KMS-11 (cell line): ENCODE data around the gene MRPS24.
A peak's percentile ranks its signal among the peaks of the same experiment; 100 is the strongest.
"Not testable (repeated sequence)": the region's sequence is repeated elsewhere in the genome, so short reads cannot be mapped to it uniquely, and the experiment has no call there.

Source experiments
- H2AFZ ChIP-seq: fragments of 200-600 bp; sonication (generic); 2 replicates; pipeline ENCODE4 v1.6.1; 2016; ENCODE audit warnings: antibody characterized with exemption, mixed run types, low read depth
- H3K27ac ChIP-seq: fragments of 200-600 bp; sonication (generic); 2 replicates; pipeline ENCODE4 v1.6.1; 2016; ENCODE audit warnings: mild to moderate bottlenecking, mixed run types
- H3K27me3 ChIP-seq: fragments of 200-600 bp; sonication (generic); 2 replicates; pipeline ENCODE4 v1.6.1; 2017; ENCODE audit warnings: mild to moderate bottlenecking, low read depth, mixed run types, moderate library complexity; ENCODE audit not compliant: insufficient read depth
- H3K36me3 ChIP-seq: fragments of 200-600 bp; sonication (generic); 2 replicates; pipeline ENCODE4 v1.6.1; 2017; ENCODE audit warnings: mild to moderate bottlenecking, mixed run types; ENCODE audit not compliant: insufficient read depth
- H3K4me1 ChIP-seq: fragments of 200-600 bp; sonication (generic); 2 replicates; pipeline ENCODE4 v1.6.1; 2016; ENCODE audit warnings: mild to moderate bottlenecking, low read depth, mixed run types; ENCODE audit not compliant: poor library complexity, severe bottlenecking
- H3K4me2 ChIP-seq: fragments of 200-600 bp; sonication (generic); 2 replicates; pipeline ENCODE4 v1.7.0; 2016; ENCODE audit warnings: mild to moderate bottlenecking, mixed run types
- H3K4me3 ChIP-seq: fragments of 200-600 bp; sonication (generic); IDR thresholded peaks from 2 replicates; pipeline ENCODE4 v1.6.1; 2017; ENCODE audit warnings: low read depth, low read length, mixed read lengths; ENCODE audit not compliant: insufficient read depth
- H3K79me2 ChIP-seq: fragments of 200-600 bp; sonication (generic); 2 replicates; pipeline ENCODE4 v1.6.1; 2016; ENCODE audit warnings: low read depth, mixed run types; ENCODE audit not compliant: insufficient read depth
- H3K9ac ChIP-seq: fragments of 200-600 bp; sonication (generic); 2 replicates; pipeline ENCODE4 v1.6.1; 2016; ENCODE audit warnings: mild to moderate bottlenecking, mixed run types
- H4K20me1 ChIP-seq: fragments of 200-600 bp; sonication (generic); 2 replicates; pipeline ENCODE4 v1.6.1; 2016; ENCODE audit warnings: mild to moderate bottlenecking, mixed run types; ENCODE audit not compliant: insufficient read depth
- TF ChIP-seq, protein P1 (sequence below): fragments of 200-600 bp; sonication (generic); conservative IDR thresholded peaks from 2 replicates; pipeline ENCODE4 v1.6.1; 2017; ENCODE audit warnings: low read depth, mild to moderate bottlenecking, antibody characterized with exemption, low read length, moderate library complexity, mixed read lengths

Gene MRPS24

DNA sequence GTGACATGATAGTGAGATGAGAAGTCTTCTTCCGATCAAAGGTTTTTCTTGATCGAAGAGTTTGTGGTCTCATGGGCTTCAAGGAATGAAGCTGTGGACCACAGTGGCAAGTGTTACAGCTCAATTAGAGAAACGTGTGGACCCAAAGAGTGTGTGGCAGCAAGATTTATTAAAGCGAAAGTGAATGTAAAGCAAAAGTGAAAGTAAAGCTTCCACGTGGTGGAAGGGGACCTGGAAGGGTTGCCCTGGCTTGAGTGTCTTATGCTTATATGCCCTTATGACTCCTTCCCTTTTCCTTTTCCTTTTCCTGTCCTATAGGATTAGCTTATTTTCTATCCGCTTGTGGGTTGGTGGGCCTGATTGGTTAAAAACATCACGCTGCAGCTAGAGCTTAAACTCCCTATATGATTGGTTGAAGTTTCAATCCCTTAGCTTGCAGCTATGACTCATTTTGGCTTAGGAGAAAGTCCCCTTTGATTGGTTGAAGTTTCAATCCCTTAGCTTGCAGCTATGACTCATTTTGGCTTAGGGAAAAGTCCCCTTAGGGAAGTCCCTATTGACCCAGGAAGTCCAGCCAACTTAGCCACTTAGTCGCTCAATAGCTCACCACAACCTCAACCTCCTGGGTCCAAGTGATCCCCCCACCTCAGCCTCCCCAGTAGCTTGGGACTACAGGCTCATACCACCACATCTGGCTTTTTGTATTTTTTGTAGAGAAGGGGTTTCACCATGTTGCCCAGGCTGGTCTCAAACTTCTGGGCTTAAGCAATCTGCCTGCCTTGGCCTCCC lies 34.7 kb downstream of the MRPS24 start:
- Histone ChIP-seq H4K20me1 (no peaks in the 10 kb centered on the region), H2AFZ (peak overlapping the region; percentile 46), H3K4me1 (peaks cover 18% of the 10 kb centered on the region), H3K9ac (no peak overlapping the region), H3K27ac (no peak overlapping the region), H3K4me3 (no peak overlapping the region), H3K36me3 (no peaks in the 10 kb centered on the region), H3K4me2 (peak overlapping the region; percentile 33; the same call in 1 of the 2 replicates), H3K79me2 (no peaks in the 10 kb centered on the region), H3K27me3 (no peaks in the 10 kb centered on the region)
- TF ChIP-seq, protein P1, sequence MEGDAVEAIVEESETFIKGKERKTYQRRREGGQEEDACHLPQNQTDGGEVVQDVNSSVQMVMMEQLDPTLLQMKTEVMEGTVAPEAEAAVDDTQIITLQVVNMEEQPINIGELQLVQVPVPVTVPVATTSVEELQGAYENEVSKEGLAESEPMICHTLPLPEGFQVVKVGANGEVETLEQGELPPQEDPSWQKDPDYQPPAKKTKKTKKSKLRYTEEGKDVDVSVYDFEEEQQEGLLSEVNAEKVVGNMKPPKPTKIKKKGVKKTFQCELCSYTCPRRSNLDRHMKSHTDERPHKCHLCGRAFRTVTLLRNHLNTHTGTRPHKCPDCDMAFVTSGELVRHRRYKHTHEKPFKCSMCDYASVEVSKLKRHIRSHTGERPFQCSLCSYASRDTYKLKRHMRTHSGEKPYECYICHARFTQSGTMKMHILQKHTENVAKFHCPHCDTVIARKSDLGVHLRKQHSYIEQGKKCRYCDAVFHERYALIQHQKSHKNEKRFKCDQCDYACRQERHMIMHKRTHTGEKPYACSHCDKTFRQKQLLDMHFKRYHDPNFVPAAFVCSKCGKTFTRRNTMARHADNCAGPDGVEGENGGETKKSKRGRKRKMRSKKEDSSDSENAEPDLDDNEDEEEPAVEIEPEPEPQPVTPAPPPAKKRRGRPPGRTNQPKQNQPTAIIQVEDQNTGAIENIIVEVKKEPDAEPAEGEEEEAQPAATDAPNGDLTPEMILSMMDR, result no peak

- H3K79me2 ChIP-seq, H4K20me1 ChIP-seq, H3K4me3 ChIP-seq, H3K27me3 ChIP-seq, H3K4me2 ChIP-seq, H2AFZ ChIP-seq, H3K27ac ChIP-seq, H3K9ac ChIP-seq, H3K36me3 ChIP-seq: not testable (repeated sequence)
- peaks cover 12% of the 10 kb centered on the region for H3K4me1 ChIP-seq
These were observed 38.4 kb downstream of the MRPS24 start for GRCh38 chr7:43830917-43831316.

DNA sequence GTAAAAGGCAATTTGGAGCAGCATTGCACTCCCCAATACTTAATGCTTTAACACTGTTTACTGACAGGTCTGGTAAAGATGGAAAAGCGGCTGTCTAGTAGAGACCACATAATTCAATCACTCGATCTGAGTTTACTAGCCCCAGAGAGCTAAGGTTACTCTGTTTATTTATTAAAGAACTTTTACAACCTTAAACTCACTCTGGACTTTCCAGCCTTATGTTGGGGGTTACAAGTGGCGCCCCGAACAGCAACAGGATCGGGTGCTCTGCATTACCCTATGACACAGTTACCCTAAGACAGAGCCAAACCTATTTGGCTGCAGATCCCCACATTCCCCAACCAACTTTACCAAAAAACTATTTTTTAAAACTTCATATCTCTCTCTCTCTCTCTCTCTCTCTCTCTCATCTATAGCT lies 43.9 kb downstream of the MRPS24 start:
- H3K27me3 ChIP-seq, result no peaks in the 10 kb centered on the region
- H2AFZ ChIP-seq, result no peak overlapping the region
- no peaks in the 10 kb centered on the region for H4K20me1 ChIP-seq
- no peak overlapping the region for H3K9ac ChIP-seq
- no peak overlapping the region for H3K4me2 ChIP-seq
- H3K36me3 ChIP-seq, result no peaks in the 10 kb centered on the region
- TF ChIP-seq, protein P1, result no peak
- no peak overlapping the region for H3K27ac ChIP-seq
- H3K4me3 ChIP-seq, result no peak overlapping the region
- no peaks in the 10 kb centered on the region for H3K79me2 ChIP-seq
- H3K4me1 ChIP-seq, result no peaks in the 10 kb centered on the region

DNA sequence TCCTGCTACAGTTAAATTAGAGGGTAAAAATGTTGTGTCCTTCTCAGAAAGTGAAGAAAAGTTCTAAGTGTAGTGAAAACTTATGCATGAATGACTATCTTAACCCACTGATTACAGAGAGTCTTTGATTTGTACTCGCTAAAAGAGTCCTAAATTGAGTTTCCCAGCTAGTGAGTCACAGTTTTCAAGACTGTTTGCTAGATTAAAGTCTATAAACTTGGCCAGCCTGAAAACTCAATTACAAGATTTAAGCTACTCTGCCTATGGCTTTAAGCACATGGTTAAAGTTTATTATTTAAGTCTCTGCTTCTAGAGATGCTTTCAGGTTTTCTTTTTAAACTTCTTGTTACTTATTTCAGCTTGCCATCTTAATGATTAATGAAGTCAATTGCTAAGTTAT lies 44.4 kb downstream of the MRPS24 start:
- no peak overlapping the region for H3K4me2 ChIP-seq
- TF ChIP-seq, protein P1, result no peak
- no peaks in the 10 kb centered on the region for H3K79me2 ChIP-seq
- no peak overlapping the region for H3K4me3 ChIP-seq
- H4K20me1 ChIP-seq, result no peaks in the 10 kb centered on the region
- no peaks in the 10 kb centered on the region for H3K4me1 ChIP-seq
- no peak overlapping the region for H3K27ac ChIP-seq
- no peaks in the 10 kb centered on the region for H3K27me3 ChIP-seq
- H3K36me3 ChIP-seq, result no peaks in the 10 kb centered on the region
- no peak overlapping the region for H3K9ac ChIP-seq
- H2AFZ ChIP-seq, result no peak overlapping the region

GRCh38 chr7:43824513-43824912 lies 44.8 kb downstream of the MRPS24 start:
- not testable (repeated sequence) for H2AFZ ChIP-seq, H4K20me1 ChIP-seq, H3K4me2 ChIP-seq, H3K79me2 ChIP-seq, H3K4me3 ChIP-seq, H3K27ac ChIP-seq, H3K4me1 ChIP-seq, H3K27me3 ChIP-seq, H3K36me3 ChIP-seq, H3K9ac ChIP-seq
